ENCODE results near the gene CHCT1.

DNA sequence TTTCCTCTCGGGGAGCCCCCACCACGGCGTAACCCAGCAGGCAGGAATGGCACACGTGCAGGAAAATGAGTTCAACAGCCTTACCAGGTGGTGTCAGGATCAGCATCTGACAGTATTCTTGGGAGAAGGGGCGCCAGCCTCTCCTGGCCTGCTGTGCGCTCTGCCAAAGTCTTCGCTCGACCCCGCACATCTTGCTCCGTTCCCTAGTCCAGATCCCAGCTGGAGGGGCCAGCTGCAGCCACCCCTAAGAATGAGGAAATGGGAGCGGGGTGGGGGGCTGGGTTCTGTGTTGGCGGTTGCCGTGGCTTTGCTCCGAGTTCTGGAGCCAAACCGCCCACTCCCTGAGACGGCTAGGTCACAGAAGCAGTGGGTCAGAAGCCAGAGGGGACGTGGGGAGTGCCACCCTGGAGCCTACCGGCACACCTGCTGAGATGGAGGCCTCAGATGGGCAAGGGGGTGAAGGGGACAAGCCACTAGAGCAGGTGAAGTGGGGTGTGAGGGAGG, at the start of gene CHCT1:
- TF ChIP-seq, protein P1, sequence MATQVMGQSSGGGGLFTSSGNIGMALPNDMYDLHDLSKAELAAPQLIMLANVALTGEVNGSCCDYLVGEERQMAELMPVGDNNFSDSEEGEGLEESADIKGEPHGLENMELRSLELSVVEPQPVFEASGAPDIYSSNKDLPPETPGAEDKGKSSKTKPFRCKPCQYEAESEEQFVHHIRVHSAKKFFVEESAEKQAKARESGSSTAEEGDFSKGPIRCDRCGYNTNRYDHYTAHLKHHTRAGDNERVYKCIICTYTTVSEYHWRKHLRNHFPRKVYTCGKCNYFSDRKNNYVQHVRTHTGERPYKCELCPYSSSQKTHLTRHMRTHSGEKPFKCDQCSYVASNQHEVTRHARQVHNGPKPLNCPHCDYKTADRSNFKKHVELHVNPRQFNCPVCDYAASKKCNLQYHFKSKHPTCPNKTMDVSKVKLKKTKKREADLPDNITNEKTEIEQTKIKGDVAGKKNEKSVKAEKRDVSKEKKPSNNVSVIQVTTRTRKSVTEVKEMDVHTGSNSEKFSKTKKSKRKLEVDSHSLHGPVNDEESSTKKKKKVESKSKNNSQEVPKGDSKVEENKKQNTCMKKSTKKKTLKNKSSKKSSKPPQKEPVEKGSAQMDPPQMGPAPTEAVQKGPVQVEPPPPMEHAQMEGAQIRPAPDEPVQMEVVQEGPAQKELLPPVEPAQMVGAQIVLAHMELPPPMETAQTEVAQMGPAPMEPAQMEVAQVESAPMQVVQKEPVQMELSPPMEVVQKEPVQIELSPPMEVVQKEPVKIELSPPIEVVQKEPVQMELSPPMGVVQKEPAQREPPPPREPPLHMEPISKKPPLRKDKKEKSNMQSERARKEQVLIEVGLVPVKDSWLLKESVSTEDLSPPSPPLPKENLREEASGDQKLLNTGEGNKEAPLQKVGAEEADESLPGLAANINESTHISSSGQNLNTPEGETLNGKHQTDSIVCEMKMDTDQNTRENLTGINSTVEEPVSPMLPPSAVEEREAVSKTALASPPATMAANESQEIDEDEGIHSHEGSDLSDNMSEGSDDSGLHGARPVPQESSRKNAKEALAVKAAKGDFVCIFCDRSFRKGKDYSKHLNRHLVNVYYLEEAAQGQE (tag by site-specific recombination; IDR thresholded peaks at IDR 0.05) = no peak
- TF ChIP-seq ZNF624 (tag by site-specific recombination; IDR thresholded peaks at IDR 0.05) (no peak), ZNF76 (tag by site-specific recombination; IDR thresholded peaks at IDR 0.05; ENCODE audit: borderline replicate concordance, low read depth) (no peak)
- TF ChIP-seq, protein P2, sequence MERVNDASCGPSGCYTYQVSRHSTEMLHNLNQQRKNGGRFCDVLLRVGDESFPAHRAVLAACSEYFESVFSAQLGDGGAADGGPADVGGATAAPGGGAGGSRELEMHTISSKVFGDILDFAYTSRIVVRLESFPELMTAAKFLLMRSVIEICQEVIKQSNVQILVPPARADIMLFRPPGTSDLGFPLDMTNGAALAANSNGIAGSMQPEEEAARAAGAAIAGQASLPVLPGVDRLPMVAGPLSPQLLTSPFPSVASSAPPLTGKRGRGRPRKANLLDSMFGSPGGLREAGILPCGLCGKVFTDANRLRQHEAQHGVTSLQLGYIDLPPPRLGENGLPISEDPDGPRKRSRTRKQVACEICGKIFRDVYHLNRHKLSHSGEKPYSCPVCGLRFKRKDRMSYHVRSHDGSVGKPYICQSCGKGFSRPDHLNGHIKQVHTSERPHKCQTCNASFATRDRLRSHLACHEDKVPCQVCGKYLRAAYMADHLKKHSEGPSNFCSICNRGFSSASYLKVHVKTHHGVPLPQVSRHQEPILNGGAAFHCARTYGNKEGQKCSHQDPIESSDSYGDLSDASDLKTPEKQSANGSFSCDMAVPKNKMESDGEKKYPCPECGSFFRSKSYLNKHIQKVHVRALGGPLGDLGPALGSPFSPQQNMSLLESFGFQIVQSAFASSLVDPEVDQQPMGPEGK (tag by site-specific recombination; IDR thresholded peaks at IDR 0.05) = no peak
- TF ChIP-seq, protein P3, sequence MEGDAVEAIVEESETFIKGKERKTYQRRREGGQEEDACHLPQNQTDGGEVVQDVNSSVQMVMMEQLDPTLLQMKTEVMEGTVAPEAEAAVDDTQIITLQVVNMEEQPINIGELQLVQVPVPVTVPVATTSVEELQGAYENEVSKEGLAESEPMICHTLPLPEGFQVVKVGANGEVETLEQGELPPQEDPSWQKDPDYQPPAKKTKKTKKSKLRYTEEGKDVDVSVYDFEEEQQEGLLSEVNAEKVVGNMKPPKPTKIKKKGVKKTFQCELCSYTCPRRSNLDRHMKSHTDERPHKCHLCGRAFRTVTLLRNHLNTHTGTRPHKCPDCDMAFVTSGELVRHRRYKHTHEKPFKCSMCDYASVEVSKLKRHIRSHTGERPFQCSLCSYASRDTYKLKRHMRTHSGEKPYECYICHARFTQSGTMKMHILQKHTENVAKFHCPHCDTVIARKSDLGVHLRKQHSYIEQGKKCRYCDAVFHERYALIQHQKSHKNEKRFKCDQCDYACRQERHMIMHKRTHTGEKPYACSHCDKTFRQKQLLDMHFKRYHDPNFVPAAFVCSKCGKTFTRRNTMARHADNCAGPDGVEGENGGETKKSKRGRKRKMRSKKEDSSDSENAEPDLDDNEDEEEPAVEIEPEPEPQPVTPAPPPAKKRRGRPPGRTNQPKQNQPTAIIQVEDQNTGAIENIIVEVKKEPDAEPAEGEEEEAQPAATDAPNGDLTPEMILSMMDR (tag by site-specific recombination; IDR thresholded peaks at IDR 0.05) = no peak
- TF ChIP-seq, protein P4, sequence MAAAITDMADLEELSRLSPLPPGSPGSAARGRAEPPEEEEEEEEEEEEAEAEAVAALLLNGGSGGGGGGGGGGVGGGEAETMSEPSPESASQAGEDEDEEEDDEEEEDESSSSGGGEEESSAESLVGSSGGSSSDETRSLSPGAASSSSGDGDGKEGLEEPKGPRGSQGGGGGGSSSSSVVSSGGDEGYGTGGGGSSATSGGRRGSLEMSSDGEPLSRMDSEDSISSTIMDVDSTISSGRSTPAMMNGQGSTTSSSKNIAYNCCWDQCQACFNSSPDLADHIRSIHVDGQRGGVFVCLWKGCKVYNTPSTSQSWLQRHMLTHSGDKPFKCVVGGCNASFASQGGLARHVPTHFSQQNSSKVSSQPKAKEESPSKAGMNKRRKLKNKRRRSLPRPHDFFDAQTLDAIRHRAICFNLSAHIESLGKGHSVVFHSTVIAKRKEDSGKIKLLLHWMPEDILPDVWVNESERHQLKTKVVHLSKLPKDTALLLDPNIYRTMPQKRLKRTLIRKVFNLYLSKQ (tag by site-specific recombination; IDR thresholded peaks at IDR 0.05; ENCODE audit: borderline replicate concordance) = no peak
